HG02840 (cell line): Measurements from ENCODE around the gene CRYGS.
"Not testable (repeated sequence)": the region's sequence is repeated elsewhere in the genome, so short reads cannot be mapped to it uniquely, and the experiment has no call there.

Experiments used
- ATAC-seq: cut with Tn5 transposase; IDR thresholded peaks from one replicate; pipeline ENCODE4 v1.9.1; 2021; ENCODE audit warnings: mild to moderate bottlenecking, moderate library complexity, moderate number of reproducible peaks; ENCODE audit not compliant: unreplicated experiment, low FRiP score

The CRYGS gene

DNA sequence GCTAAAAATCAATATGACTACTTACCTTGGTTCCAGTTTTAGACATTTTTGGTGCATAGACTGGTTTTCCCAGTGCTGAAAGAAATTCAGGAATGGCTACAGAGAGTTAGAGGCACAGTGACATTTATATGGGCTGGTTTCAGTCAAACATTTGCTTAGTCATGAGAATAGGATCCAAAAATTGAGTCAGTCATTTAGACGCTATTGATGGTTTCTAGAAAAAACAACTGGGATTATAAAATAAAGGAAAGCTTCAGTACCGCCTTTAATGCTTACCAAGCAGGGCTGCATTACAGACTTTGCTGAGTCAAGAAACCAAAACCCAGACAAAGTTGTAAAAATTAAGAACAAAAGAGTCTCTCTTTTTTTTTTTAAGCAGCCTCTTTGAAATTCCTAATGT is at the start of gene CRYGS:
Gene CRYGS (minus strand): TSS at position 100 of the 400 bp plus-strand sequence. CDS start 54 bp downstream, at position 46.
- ATAC-seq: no peak

DNA sequence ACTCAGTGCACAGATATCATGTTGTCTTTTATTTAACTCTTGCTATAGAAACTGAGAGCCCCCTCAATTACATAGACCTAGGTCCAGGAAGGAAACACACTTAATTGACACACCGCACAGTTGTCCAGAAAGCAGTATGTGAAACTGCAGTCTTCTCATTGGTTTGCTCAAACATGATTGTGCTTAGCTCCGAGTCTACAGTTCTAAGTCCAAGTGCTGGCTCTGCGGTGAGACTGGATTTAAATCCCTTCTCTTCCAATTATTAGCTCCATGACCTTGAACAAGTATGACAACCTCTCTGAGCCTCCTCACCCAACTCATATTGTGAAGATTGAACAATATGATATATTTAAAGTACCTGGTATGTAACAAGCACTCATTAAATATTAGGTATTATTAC is 49.7 kb upstream of the CRYGS start:
- no peak for ATAC-seq

DNA sequence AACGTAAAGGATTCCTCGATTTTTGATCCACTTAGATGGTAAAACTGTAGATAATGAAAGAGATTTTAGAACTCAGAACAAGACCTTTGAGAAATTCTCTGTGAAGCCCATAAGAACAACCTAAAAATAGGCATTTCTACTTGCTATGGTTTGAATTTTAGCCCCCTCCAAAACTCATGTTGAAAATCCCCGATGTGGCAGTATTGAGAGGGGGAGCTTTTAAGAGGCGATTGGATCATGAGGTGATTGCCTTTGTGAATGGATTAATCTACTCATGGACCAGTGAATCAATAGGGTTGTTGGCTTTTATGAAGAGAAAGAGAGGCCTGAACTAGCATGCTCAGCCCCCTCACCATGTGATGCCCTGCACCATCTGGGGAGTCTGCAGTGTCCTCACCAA is 48.5 kb upstream of the CRYGS start:
- ATAC-seq: no peak

DNA sequence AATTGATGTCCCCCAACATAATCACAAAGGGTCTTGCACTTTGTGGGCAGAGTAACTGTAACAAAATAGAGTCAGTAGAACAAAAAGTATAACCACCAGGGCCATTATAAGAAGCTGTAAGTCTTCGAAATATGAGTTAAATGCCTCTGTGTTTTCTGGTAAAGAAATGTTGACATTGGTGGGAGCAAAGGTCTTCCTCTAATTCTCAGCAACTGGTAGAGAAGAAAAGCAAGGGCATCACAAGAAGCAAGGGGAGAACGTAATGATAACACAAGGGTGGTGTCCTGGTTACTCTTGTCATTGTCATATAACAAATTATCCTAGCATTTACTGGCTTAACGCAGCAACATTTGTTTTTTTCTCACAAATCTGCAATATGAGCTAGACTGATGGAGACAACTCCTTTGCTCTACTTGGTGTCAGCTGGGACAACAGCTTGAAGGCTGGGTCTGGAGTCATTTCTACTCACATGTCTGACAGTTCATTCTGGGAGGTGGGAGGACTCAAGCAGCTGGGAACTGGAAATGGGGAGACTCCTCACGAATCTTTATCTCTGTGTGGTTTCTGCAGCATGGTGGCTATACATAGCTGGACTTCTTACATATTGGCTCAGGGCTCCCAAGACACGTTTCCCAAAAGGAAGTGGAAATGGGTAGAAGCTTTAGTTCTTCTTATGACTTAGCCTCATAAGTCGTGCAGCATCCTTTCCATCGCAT is 46.6 kb upstream of the CRYGS start:
- ATAC-seq: no peak

DNA sequence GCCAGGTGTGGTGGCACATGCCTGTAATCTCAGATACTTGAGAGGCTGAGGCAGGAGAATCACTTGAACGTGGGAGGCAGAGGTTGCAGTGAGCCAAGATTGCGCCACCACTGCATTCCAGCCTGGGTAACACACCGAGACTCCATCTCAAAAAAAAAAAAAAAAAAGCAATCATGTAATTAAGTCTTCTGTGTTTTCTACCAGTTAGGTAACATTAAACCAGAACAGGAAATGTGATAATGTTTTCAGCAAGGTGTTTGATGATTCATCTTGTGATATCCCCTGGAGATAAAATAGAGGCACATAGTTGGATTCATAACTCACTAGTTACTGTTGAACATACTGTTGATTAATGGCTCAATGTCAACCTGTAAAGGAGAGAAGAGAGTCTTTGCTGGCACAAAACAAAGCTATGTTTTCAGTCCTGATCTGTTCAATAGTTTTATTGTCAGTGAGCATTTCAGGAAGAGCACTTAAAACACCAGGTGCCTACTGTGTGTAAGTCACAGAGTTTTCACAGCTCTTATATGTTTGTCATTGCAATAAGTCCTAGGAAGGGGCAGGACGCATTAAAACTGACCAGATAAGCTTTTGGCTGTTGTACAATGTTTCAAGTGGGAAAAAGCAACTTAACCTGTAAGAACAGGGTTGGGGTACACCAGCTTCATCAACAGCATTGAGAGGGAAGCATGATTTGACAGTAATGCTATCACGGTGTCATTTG is 45.8 kb upstream of the CRYGS start:
- no peak for ATAC-seq

DNA sequence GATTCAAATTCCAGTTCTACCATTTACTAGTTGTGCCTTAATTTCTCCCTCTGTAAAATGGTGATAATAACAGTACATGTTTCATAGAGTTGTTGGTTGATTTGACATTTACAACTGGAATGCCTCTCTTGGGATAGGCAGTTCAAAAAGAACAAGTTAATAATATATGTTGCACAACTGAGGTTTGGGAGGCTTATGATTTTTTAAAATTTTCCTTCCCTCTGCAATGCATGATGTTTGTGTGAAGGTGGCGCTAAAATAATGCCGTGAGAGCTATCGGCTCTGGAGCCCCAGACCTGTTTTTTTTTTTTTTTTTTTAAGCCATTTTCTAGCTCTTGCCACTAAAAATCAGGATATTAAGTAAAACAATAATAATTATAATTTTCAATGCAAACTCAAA is 44.9 kb upstream of the CRYGS start:
- no peak for ATAC-seq

DNA sequence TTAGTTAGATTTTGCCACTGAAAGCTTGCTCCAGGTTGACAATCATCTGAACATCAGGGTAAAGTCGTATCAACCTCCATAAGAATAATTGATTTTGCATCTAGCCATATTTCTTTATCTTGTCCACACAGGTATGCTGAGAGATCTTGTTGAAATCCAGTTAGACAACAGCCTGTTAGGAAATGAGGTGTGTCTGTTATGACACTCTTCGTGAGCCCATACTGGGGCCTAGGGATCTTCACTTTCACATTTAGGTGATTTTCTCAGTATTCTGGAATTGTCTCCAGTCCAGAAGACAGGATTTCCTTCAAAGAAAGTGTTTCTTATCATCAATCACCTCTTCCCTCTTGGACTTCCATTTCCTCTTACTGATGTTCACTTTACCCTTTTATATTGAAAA is 44.5 kb upstream of the CRYGS start:
- no peak for ATAC-seq

DNA sequence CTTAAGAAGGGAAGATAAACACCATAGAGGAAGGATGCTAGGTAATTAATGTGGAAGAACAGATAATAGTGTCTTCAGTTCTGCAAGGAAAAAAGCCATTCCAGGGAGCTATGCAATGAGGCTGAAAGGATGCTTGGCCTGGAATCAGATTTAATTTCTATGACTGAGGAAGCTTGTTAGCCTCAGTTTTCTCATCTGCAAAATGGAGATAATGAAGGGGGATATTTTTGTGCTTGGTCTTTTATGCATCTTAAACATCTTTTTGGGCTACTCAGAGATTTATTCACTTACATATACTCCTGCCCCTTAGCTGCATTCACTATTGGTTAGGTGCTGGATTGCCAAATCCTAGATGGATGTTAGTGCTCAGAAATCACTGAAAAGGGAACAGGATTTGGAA is 43.0 kb upstream of the CRYGS start:
- ATAC-seq: no peak

DNA sequence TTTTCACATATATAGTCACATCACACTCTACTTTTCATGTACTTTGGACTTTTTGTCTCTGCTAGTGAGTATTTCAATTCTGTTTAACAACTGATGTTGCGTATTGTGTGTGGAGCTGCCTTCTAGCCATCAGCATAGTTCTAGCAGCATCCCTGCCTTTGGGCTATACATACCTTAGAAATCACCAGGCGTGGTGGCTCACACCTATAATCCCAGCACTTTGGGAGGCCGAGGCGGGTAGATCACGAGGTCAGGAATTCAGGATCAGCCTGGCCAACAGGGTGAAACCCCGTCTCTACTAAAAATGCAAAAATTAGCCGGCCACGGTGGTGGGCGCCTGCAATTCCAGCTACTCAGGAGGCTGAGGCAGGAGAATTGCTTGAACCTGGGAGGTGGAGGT is 42.1 kb upstream of the CRYGS start:
- not testable (repeated sequence) for ATAC-seq

DNA sequence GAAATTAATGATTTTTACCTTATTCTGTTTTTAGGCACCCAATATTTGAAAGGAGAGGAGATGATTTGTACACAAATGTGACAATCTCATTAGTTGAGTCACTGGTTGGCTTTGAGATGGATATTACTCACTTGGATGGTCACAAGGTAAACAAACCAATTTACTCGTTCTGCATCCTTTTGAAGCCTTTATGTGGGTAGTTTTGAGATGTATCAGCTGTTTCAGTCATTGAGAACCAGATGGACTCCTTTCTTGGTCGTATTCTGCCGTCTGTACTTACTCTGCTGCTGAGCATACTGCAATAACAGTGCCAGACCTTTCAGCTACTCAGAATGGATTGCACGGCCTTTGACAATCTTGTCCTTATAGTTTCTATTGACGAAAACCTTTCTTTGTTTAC is 39.7 kb upstream of the CRYGS start:
- no peak for ATAC-seq

DNA sequence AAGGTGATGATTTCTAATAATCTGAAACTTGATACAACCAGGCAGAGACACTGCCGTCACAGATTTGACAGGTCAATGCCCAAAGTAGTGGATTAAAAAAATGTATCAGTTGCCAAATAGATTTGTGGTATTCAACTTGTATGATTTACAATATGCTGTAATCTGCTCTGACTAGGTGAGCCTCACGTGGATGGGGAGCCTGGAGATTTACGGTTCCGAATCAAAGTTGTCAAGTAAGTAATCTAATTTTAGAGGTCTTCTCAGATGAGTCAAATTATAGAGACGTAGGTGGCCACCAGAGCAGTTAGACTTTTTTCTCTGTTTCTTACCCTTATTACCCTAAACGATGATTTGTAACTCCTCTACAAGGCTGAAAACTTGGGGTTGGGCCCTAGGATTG is 38.4 kb upstream of the CRYGS start:
- ATAC-seq: no peak

DNA sequence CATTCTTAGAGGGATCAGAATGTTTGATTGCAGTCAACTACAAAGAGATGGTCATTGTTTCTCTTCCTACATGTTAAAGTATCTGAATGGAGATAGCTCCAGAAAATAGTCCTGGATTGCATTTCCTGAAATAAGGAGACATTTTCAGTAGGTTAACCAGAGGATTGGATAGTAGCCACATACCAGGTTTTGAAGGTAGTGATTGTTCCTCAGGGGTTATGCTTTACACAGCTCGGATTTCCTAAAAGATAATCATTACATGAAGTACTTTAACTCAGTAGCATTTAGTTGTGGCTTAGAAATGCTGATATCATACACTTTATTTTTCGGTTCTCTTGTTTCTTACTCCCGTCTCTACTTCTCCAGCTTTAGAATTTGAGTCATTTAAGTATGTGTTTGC is 36.6 kb upstream of the CRYGS start:
- no peak for ATAC-seq

DNA sequence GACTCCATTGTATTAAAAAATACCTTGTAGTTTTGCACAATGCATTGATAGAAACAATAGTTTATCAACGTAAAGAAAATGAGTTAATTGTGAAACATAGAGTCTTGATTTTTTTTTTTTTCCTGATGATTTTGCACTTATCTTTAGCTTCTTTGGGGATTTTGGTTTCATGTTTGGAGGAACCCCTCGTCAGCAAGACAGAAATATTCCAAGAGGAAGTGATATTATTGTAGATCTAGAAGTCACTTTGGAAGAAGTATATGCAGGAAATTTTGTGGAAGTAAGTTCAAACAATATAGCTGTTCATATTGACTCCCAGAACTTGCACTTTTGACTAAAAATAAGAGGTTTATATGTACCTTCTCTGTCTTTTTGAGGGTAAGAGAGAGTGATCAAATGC is 33.3 kb upstream of the CRYGS start:
- no peak for ATAC-seq

DNA sequence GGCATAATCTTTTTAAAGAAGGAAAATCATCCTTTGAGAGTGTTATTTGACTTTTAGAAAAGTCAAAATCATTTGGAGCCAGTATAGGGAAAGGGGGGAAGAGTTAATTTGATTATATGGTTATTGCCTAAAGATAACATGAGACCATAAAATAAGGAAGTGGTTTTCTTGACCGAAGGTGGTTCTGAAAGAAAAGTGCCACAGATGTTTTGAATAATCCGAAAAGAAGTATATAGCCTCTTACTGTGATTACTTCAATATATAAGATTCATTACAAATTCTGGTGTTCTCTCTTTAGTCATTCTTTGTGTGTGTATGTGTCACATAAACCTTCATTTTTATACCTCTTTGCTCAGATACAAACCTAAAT is 27.4 kb upstream of the CRYGS start:
- ATAC-seq: no peak

DNA sequence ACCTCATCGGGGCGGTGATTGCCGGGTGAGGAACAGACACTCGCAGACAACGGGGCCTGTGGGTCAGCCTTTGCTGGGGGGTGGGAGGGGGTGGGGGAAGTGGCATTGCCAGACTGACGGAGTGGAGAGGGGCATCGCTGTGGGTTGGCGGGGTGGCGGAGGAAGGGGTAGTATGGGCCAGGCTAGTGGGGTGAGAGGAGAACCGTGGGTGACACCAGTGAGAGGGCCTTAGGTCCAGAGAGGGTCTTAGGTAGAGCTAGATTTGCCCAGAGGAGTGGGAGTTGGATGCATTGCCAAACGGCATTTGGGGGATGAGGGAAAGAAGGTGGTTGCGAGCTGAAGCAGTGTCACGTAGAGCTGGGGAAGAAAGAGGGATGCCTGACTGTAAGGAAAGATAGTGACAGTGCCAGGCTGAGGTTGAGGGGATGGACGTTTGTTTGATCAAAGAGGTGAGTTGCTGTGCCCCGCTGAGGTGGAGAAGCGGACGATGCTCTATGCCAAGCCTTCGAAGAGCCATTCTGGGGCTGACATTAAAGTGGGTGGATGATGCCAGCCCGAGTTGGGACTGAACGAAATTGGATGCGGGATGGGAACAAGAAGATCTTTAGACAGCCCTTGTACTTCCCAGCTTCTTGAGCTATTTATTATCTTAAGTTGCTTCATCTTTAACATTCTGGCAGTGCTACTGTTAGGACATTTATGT is 26.9 kb upstream of the CRYGS start:
- no peak for ATAC-seq

DNA sequence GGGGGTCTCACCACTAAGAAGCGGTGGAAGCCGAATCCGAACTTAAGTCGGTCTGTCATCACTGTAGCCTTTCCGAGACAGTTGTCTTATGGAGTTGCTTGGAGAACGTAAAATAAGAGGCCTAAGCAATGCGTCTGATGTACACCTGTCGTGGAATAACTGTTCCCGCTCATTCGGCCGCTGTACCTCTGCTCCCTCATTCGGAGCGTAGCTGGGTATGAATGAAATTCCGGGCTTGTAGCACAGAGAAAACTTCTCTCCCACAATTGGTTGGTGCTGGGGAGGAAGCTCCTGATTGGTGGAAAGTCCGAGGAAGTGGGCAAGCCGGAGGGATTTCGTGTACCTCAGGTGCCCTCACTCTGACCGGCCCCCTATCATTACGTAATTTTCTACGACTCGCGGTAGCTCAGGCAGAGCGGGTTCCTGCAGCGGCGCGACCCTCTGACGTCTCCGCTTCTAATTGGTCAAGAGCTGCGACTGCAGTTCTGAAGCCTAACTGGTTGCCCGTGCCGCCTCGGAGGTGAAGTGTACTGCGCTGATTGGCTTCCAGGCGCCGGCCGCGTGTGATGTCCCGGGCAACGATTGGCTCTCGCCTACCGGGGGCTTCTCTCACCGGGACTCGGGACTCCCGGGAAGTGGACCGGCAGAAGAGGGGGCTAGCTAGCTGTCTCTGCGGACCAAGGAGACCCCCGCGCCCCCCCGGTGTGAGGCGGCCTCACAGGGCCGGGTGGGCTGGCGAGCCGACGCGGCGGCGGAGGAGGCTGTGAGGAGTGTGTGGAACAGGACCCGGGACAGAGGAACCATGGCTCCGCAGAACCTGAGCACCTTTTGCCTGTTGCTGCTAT is 26.1 kb upstream of the CRYGS start, which contains the start of gene DNAJB11:
Gene DNAJB11 (plus strand): TSS at position 625 of the 845 bp plus-strand sequence. CDS start 178 bp downstream, at position 803.
- peak; percentile 88 for ATAC-seq

DNA sequence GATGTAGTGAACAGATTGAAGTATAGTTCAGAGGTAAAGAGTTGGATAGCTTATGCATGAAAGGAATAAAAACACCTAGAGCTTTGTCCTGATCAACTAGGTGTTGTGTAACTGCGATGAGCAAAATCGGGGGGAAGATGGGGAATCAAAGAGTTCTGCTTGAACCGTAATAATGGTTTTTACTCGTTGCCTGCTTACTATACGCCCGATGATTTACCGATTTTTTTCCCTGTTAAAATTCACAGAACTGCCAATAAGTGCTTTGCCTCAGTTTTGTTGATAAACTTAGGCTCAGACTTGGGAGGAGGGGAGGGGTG is 25.6 kb upstream of the CRYGS start:
- ATAC-seq: no peak

DNA sequence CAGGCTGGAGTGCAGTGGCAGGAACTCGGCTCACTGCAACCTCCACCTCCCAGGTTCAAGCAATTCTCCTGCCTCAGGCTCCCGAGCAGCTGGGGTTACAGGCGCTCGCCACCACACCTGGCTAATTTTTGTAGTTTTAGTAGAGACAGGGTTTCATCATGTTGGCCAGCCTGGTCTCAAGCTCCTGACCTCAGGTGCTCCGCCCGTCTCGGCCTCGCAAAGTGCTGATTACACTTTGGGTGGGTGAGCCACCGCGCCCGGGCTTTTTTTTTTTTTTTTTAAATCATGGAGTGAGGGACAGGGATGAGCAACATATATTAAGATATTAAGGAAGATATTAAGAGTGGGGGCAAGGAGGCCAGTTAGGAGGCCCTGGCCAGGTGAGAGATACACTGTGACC is 25.2 kb upstream of the CRYGS start:
- not testable (repeated sequence) for ATAC-seq

DNA sequence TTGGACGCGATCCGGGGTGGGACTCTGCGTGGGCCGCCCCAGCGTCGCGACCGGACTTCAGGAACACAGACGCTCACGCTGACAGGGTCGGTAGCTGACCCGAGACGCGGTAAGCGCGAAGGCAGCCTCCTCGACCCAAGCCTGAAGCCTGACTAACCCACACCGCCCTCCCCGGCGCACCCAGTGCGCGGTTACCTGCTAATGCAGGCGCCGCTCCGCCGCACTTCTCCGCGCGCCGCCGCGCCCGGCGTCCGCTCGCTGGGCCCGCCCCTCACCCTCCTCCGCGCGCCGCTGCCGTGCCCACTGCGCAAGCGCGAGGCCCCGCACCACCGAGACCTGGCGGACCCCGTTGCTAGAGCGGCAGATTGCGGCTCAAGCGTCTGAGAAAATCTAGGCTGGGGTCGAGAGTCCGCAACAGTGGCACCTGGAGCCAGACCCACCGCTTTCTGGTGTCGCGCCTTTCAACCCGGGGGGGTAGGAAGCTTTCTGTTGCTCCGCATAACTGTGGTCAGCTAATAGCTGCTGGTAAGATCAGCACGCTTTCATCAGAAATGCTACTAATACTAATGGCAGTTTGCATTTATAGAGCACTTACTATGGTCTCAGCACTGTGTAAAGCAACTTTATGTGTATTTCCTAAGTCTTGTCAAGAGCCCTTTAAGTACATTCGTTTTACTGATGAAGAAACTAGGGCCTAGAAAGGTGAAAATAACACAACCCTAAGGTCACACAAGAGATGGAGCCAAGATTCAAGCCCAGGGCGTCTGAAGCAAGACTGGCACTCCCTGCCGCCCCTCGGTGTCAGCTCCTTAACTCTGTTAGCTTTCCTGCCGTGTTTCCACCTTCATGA is 23.1 kb upstream of the CRYGS start, which contains the start of gene TBCCD1:
Gene TBCCD1 (minus strand): TSS at position 268 of the 850 bp plus-strand sequence. CDS start 3,010 bp downstream, outside the sequence.
- ATAC-seq: peak; percentile 46

DNA sequence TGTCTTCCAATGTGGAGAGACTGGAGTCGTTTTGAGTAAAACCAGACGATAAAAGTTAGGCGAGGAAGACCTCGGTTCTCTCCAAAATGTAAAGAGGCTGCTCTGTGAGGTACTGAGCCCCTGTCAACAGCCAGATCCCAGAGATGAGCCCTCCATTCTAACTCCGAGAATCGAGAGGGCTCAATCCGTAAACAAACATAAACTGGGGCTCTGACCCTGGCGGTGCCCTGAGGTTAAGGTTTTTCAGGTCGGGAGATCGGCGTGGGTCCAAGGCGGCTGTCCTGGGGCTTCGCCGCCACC is 22.5 kb upstream of the CRYGS start:
- ATAC-seq: no peak
